K562 (cell line): ENCODE results near the gene SNX4. TPM values are rescaled to one million over a fixed set of nuclear protein-coding genes. Genes with fewer than 3 reads are reported as not detected.
A peak's percentile ranks its signal among the peaks of the same experiment; 100 is the strongest.

Experiments
- ATF6 ChIP-seq: sonication (generic); formaldehyde crosslinking; IDR thresholded peaks from 2 replicates; pipeline ENCODE4 v1.4.0; 2020; ENCODE audit warnings: mild to moderate bottlenecking, missing genetic modification reagents
- CBX5 ChIP-seq: IDR thresholded peaks from 2 replicates; pipeline ENCODE4 v1.6.1; 2014; ENCODE audit warnings: low read depth, borderline replicate concordance
- CHD7 ChIP-seq: fragments of 200-600 bp; sonication (generic); IDR thresholded peaks from one replicate; pipeline ENCODE4 v1.6.1; 2012; ENCODE audit warnings: mild to moderate bottlenecking, low read depth, low read length, inconsistent platforms
- DMBX1 ChIP-seq: fragments of 250-450 bp; sonication (Bioruptor Pico); IDR thresholded peaks from 2 replicates; pipeline ENCODE4 v1.8.0; 2022; ENCODE audit warnings: inconsistent platforms, mild to moderate bottlenecking, moderate library complexity, borderline replicate concordance
- ESRRB ChIP-seq: fragments of 250-450 bp; sonication (Bioruptor Pico); IDR thresholded peaks from 2 replicates; pipeline ENCODE4 v1.5.0; 2020; ENCODE audit warnings: mild to moderate bottlenecking, moderate library complexity, borderline replicate concordance
- EWSR1 ChIP-seq: fragments of 450-650 bp; IDR thresholded peaks from 2 replicates; pipeline ENCODE4 v1.6.1; 2018; ENCODE audit warnings: borderline replicate concordance, mild to moderate bottlenecking, low read depth, moderate library complexity; ENCODE audit not compliant: partially characterized antibody
- LCOR ChIP-seq: sonication (generic); formaldehyde crosslinking; IDR thresholded peaks from 2 replicates; pipeline ENCODE4 v1.8.0; 2022; ENCODE audit warnings: mild to moderate bottlenecking, missing genetic modification reagents
- RFX1 ChIP-seq: fragments of 450-650 bp; IDR thresholded peaks from 2 replicates; pipeline ENCODE4 v1.6.1; 2016; ENCODE audit warnings: mild to moderate bottlenecking, moderate library complexity
- SMAD2 ChIP-seq: fragments of 150-350 bp; IDR thresholded peaks from 2 replicates; pipeline ENCODE4 v1.6.1; 2014; ENCODE audit warnings: low read depth, mild to moderate bottlenecking, low read length
- SRSF9 ChIP-seq: fragments of 200-400 bp; formaldehyde crosslinking; IDR thresholded peaks from 2 replicates; pipeline ENCODE4 v1.6.1; 2017; ENCODE audit warnings: low read depth, low read length, borderline replicate concordance
- TEAD1 ChIP-seq, 2 experiments: fragments of 450-650 bp in 1 of 2; sonication (generic) in 1 of 2; formaldehyde crosslinking; IDR thresholded peaks; 2 replicates each; pipeline versions ENCODE4 v1.4.0 to v1.8.0; 2020 to 2022; ENCODE audit warnings: mild to moderate bottlenecking in 2 of 2, missing genetic modification reagents in 1 of 2
- TSC22D4 ChIP-seq: fragments of 450-650 bp; IDR thresholded peaks from 2 replicates; pipeline ENCODE4 v1.6.1; 2016; ENCODE audit warnings: missing genetic modification characterization, missing biosample characterization, control low read depth
- ZBTB1 ChIP-seq: sonication (generic); formaldehyde crosslinking; IDR thresholded peaks from 2 replicates; pipeline ENCODE4 v1.8.1; 2023; ENCODE audit warnings: missing genetic modification reagents, low read depth, mild to moderate bottlenecking, borderline replicate concordance
- ZNF12 ChIP-seq: sonication (generic); formaldehyde crosslinking; IDR thresholded peaks from 2 replicates; pipeline ENCODE4 v1.4.0; 2020; ENCODE audit warnings: mild to moderate bottlenecking, missing genetic modification reagents
- ZNF444 ChIP-seq: fragments of 250-450 bp; sonication (Bioruptor Pico); IDR thresholded peaks from 2 replicates; pipeline ENCODE4 v1.4.0; 2020; ENCODE audit warnings: mild to moderate bottlenecking, moderate library complexity
- ZNF707 ChIP-seq: fragments of 250-450 bp; sonication (Bioruptor Pico); conservative IDR thresholded peaks from 2 replicates; pipeline ENCODE4 v1.8.0; 2022; ENCODE audit warnings: inconsistent platforms, mild to moderate bottlenecking, moderate library complexity
- polyA plus RNA-seq, 8 experiments: library from polyadenylated mRNA; depleted of rRNA in 4 of 8; stranded (reverse) in 5 of 8; unstranded in 3 of 8; fragments of >200 nt; fragmentation: Nextera tagmentation in 2 of 8; fragmentation: Illumina TruSeq in 1 of 8; extraction: Ambion mirVana in 2 of 8; extraction: Trizol in 1 of 8; gene quantifications; 2 replicates each; pipeline versions ENCODE4 v1.2.1 to v1.2.3, GENCODE V29; 2011 to 2014; ENCODE audit warnings: inconsistent platforms in 1 of 8, missing spikeins in 1 of 8
- total RNA-seq, 7 experiments: library from RNA; depleted of rRNA in 6 of 7; stranded (reverse); fragments of >200 nt in 6 of 7; fragmentation: Illumina TruSeq in 2 of 7; extraction: Trizol in 2 of 7; gene quantifications; 2 replicates each; pipeline versions ENCODE4 v1.2.1 to v1.2.3, GENCODE V29; 2011 to 2021; ENCODE audit warnings: low replicate concordance in 1 of 7

Gene SNX4
- total and polyA plus RNA-seq, 9 of the 15 experiments (the other 6 are each of a cell fraction or from before 2014, with no cell fraction given): 11.4 to 40.3 (median 30.0) TPM

- no peak for TF ChIP-seq CHD7
- TF ChIP-seq ZNF707 (CRISPR knock-in tag): no peak
- TF ChIP-seq SRSF9: no peak
- TF ChIP-seq CBX5: peak; percentile 35; the same call in 1 of the 2 replicates
- TF ChIP-seq EWSR1: no peak
- no peak for TF ChIP-seq RFX1
- TF ChIP-seq ATF6 (CRISPR knock-in tag): no peak
- no peak for TF ChIP-seq ESRRB (CRISPR knock-in tag)
- TF ChIP-seq ZBTB1 (CRISPR knock-in tag): no peak
- no peak for TF ChIP-seq TSC22D4
- TF ChIP-seq LCOR (CRISPR knock-in tag): peak; percentile 67; the same call in 1 of the 2 replicates
- no peak for TF ChIP-seq ZNF444 (CRISPR knock-in tag)
- no peak for TF ChIP-seq ZNF12 (CRISPR knock-in tag)
- TF ChIP-seq DMBX1 (CRISPR knock-in tag): peak; percentile 96
- TF ChIP-seq SMAD2: no peak
- TF ChIP-seq TEAD1 (CRISPR knock-in tag; IDR thresholded peaks at IDR 0.05): no peak
Observed at GRCh38 chr3:125433091-125433534, 86.9 kb downstream of the SNX4 start (continued).
